ENCODE data around the gene APEH. TPM values are rescaled to one million over a fixed set of nuclear protein-coding genes. Genes with fewer than 3 reads are reported as not detected.

APEH gene
- total RNA-seq, 3 donors from 2014 or later (not counting 1 experiment from before 2014, with no cell fraction given), result 62.8 to 95.7 (median 77.5) TPM

DNA sequence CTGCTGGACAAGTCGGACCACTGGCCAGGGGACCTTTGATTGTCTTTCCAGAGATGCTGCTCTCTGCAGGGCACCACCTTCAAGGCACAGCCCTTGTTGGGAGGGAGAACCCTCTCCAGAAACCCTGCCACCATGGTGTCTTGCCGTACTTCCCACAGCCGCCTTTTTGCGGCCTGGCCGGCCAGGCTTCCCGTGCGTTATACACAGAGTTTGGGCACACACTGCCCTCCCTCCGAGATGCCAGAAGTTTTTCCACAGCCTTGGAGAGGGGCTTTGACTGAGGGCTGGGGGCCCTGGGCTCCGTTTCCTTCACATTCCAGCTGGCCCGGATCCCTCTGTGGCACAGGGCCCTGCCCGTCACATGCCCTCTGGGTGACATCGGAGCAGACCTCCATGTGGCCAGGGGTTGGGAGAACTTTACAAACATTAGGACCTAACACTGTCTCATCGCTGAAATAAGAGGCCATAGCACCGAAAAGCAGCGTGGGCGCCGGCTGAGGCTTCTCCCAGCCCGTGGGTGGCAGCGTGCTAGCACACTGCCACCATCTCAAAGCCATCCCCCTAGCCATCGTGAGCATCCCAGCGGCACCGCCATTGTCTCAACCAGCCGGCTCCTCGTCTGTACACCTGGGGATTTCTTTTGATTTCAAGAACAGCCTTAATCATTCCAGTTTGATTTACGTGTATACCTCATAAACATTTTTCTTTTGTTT is 6.3 kb upstream of the APEH start:
- no peak for ATAC-seq
- Histone ChIP-seq H3K36me3 (ENCODE audit: control insufficient read depth, insufficient read depth, low read length) (no peaks in the 10 kb centered on the region), H3K9me3 (ENCODE audit: control insufficient read depth, insufficient read depth, low read length) (no peaks in the 10 kb centered on the region), H3K27ac (ENCODE audit: low read length) (no peak overlapping the region), H3K27me3 (ENCODE audit: control insufficient read depth, insufficient read depth, low read length) (no peaks in the 10 kb centered on the region), H3K4me1 (ENCODE audit: control insufficient read depth, insufficient read depth, low read length) (no peaks in the 10 kb centered on the region), H3K4me3 (ENCODE audit: low read length) (no peak overlapping the region)
- intact Hi-C loops (cut with micrococcal nuclease), result no loop called here
- DNase-seq, result no peak
- H3K4me3 Mint-ChIP-seq, result no peak overlapping the region
- no peak overlapping the region for H3K27ac Mint-ChIP-seq
- H3K4me1 Mint-ChIP-seq, result peaks cover 0 to 7% of the 10 kb centered on the region in 2 donors
- 88% methylated on average over 25 of the region's 25 CpGs for WGBS (ENCODE audit: insufficient coverage)
- TF ChIP-seq CTCF (IDR thresholded peaks at IDR 0.05), result no peak
- H3K9me3 Mint-ChIP-seq, result no peaks in the 10 kb centered on the region
- no peaks in the 10 kb centered on the region for H3K36me3 Mint-ChIP-seq
- peaks cover 0 to 9% of the 10 kb centered on the region in 2 donors for H3K27me3 Mint-ChIP-seq (ENCODE audit: low read depth in 2 of 2)

- DNase-seq (no peak), ATAC-seq (no peak)
- Histone ChIP-seq H3K27me3 (ENCODE audit: control insufficient read depth, insufficient read depth, low read length) (no peaks in the 10 kb centered on the region), H3K36me3 (ENCODE audit: control insufficient read depth, insufficient read depth, low read length) (no peaks in the 10 kb centered on the region), H3K4me1 (ENCODE audit: control insufficient read depth, insufficient read depth, low read length) (peaks cover 5% of the 10 kb centered on the region), H3K27ac (ENCODE audit: low read length) (no peak overlapping the region), H3K9me3 (ENCODE audit: control insufficient read depth, insufficient read depth, low read length) (no peaks in the 10 kb centered on the region), H3K4me3 (ENCODE audit: low read length) (no peak overlapping the region)
- Mint-ChIP-seq H3K9me3 (no peaks in the 10 kb centered on the region), H3K4me1 (peaks cover 0 to 11% of the 10 kb centered on the region in 2 donors), H3K27me3 (ENCODE audit: low read depth in 2 of 2) (peaks cover 0 to 9% of the 10 kb centered on the region in 2 donors), H3K27ac (no peak overlapping the region), H3K36me3 (no peaks in the 10 kb centered on the region), H3K4me3 (no peak overlapping the region)
- TF ChIP-seq CTCF (IDR thresholded peaks at IDR 0.05), result no peak
- intact Hi-C loops (cut with micrococcal nuclease), result no loop called here
- 59% methylated on average over 5 of the region's 5 CpGs for WGBS (ENCODE audit: insufficient coverage)
These were observed 5.7 kb upstream of the APEH start for GRCh38 chr3:49668414-49668797.

DNA sequence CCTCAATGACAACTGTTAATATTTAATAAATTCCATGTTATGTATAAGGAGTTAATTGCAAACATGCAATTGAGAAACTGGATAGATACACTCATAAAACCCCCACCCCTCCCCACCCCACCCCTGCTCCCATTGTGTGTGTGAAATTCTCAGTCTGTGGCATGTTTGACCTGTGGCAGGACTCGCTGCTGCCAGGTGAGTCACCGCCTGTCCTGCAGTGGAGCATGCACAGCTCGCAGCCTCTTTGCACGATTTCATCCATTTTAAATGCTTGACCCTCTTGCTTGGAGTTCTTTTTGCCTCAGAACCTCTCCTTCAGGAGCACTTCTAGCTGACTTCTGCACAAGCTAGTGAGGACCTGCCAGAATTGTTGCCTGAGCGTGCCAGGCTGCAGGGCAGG is 5.3 kb upstream of the APEH start:
- WGBS (ENCODE audit: insufficient coverage), result 84% methylated on average over 5 of the region's 5 CpGs
- no peaks in the 10 kb centered on the region for H3K27me3 ChIP-seq (ENCODE audit: control insufficient read depth, insufficient read depth, low read length)

More for the DNA sequence above, 5.3 kb upstream of the APEH start:
- H3K4me1 ChIP-seq (ENCODE audit: control insufficient read depth, insufficient read depth, low read length), result peaks cover 8% of the 10 kb centered on the region
- no peak for TF ChIP-seq CTCF (IDR thresholded peaks at IDR 0.05)
- ATAC-seq (no peak), DNase-seq (no peak)
- Mint-ChIP-seq H3K4me1 (peaks cover 0 to 15% of the 10 kb centered on the region in 2 donors), H3K27ac (no peak overlapping the region), H3K4me3 (no peak overlapping the region), H3K36me3 (no peaks in the 10 kb centered on the region), H3K27me3 (ENCODE audit: low read depth in 2 of 2) (peaks cover 0 to 9% of the 10 kb centered on the region in 2 donors), H3K9me3 (no peaks in the 10 kb centered on the region)
- H3K27ac ChIP-seq (ENCODE audit: low read length), result no peak overlapping the region
- no peaks in the 10 kb centered on the region for H3K9me3 ChIP-seq (ENCODE audit: control insufficient read depth, insufficient read depth, low read length)
- intact Hi-C loops (cut with micrococcal nuclease), result no loop called here
- no peak overlapping the region for H3K4me3 ChIP-seq (ENCODE audit: low read length)
- H3K36me3 ChIP-seq (ENCODE audit: control insufficient read depth, insufficient read depth, low read length), result no peaks in the 10 kb centered on the region

Data from natural killer cell (primary cell).